Measurements from ENCODE around the gene COMT.
A peak's percentile ranks its signal among the peaks of the same experiment; 100 is the strongest.
"Not testable (repeated sequence)": the region's sequence is repeated elsewhere in the genome, so short reads cannot be mapped to it uniquely, and the experiment has no call there.

The COMT gene

GRCh38 chr22:19909350-19910179, 32.0 kb upstream of the COMT start:
- DNase-seq (ENCODE audit: low spot score): peak; percentile 90

- DNase-seq (ENCODE audit: low spot score): no peak
Observed at GRCh38 chr22:19910180-19910744, 31.3 kb upstream of the COMT start.

DNA sequence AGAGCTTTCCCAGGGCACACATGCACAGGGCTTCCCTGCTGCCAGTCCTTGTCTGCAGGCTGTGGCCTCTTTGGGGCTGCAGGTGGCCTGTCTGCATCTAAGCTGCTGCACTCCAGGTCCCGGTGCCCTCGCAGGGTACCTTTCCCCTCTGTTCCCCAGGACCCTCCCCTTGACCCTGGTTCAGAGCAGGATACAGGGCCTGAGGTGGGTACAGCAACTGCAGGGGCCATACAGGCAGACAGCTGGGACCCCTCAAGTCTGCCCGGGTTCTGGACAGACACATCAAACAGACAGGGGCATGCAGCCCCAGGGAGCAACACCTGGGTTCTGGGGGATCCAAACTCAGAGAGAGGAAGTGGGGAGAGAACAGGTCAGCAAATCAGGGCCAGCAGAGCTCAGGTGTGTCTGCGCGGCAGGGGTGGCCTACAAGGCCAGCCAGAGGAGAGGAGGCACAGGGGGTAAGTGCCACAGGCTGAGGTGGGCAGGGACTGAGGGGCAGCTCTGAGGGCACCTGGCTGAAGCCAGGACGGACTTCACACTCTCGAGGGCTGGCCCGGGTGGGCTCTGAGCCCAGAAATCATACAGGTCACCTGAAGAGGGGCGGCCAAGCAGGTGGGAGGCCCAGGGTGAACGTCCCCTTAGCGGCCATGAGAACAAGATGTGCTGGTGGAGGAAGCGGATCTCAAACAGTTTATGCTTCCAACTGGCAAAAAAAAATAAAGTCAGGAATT, 29.9 kb upstream of the COMT start:
- no peak for DNase-seq (ENCODE audit: low spot score)

DNA sequence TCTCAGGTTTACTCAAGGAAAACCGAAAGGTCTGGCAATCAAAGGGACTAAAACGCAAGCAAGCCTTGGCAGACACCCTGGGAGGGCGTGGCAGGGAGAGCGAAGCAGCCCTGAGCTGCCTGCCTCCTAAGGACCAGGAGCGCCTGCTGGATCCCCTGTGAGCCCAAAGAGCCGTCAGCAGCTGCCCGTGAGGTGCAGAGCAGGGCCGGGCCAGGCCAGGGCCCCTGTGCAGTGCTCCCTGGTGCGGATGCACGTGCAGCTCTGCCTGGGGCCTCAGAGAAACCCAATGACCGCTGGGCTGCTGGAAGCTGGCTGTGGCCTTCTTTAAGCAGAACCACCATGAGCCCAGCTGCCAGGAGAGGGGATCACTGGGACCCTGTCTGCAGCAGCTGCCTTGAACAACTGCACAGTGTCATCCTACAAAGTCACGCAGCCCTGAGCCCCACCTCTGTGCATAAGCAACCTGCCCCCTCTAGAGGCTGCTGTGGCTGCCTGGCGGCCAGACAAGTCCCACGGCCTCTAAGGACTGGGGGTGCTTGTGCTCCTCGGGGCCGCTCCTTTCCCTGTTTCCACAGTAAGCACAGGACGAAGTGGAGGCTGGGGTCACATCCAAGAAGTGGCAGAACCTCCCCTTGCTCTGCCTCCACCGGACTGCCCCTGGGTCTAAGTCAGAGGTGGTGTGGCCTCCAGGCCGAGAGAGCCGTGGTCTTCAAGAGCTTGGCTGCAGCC, 29.1 kb upstream of the COMT start:
- DNase-seq (ENCODE audit: low spot score): no peak

- no peak for DNase-seq (ENCODE audit: low spot score)
Observed at GRCh38 chr22:19913337-19913936, 28.1 kb upstream of the COMT start.

DNA sequence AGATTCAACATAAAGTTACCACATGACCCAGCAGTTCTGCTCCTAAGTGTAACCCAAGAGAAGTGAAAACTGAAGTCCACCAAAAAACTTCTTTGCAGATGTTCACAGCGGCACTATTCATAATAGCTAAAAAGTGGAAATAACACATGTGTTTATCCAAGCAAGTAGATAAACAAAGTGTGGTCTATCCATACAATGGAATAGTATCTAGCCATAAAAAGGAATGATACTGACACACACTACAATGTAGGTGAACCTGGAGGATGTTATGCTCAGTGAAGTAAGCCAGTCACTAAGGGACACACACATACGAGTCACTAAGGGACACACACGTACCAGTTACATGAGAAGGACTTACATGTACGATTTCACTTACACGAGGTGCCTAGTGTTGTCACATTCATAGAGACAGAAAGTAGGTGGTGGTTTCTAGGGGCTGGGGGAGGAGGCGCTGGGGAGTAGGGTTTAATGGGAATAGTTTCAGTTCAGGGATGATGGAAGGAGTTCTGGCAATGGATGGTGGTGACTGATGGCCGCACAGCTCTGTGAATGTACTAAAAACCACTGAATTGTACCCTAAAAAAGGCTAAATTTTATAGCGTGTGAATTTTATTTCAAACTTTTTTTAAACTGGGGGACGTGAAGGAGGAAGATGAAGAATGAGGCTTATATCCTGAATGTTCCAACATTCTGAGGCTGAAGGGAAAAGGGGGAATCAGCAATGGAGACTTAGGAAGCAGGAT, 27.2 kb upstream of the COMT start:
- no peak for DNase-seq (ENCODE audit: low spot score)

- no peak for DNase-seq (ENCODE audit: low spot score)
Observed at GRCh38 chr22:19915287-19915954, 26.2 kb upstream of the COMT start.

- DNase-seq (ENCODE audit: low spot score): no peak
Observed at GRCh38 chr22:19916006-19916405, 25.6 kb upstream of the COMT start.

GRCh38 chr22:19916941-19917340, 24.6 kb upstream of the COMT start:
- DNase-seq (ENCODE audit: low spot score): no peak

GRCh38 chr22:19917389-19918138, 24.0 kb upstream of the COMT start:
- DNase-seq (ENCODE audit: low spot score): no peak

DNA sequence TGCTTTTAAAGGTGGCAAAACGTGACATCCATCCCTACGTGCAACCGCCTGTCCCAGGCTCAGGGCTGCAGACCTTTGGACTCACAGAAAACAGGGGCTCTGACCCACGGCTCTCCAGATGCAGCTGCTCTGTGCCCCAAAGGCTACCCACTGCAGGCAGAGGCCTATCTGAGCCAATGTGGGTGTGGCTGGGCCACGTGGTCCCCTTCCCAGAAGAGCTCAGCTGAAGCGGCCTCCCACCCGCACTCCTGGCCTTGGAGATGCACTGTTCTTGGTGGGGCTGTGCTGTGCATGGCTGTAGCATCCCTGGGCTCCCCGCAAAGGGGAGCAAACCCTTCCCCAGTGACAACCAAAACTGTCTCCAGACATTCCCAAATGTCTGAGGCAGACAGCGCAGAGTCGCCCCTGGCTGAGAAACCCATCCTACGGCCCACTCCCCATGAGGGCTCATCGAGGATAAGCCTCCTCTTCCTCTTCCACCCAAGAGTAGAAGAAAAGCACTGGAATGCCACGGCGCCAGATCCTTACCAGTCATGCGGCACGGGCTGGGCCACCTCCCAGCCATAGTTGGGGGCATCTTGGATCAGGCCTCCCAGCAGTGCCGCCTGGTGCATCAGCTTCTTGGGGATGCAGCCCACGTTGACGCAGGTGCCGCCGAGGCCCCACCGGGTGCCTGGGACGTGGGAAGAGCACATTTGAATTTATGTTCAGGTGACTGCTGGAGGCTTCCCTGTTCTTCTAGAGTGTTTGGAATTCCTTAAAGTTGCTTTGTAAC, 23.1 kb upstream of the COMT start:
- DNase-seq (ENCODE audit: low spot score): no peak

DNA sequence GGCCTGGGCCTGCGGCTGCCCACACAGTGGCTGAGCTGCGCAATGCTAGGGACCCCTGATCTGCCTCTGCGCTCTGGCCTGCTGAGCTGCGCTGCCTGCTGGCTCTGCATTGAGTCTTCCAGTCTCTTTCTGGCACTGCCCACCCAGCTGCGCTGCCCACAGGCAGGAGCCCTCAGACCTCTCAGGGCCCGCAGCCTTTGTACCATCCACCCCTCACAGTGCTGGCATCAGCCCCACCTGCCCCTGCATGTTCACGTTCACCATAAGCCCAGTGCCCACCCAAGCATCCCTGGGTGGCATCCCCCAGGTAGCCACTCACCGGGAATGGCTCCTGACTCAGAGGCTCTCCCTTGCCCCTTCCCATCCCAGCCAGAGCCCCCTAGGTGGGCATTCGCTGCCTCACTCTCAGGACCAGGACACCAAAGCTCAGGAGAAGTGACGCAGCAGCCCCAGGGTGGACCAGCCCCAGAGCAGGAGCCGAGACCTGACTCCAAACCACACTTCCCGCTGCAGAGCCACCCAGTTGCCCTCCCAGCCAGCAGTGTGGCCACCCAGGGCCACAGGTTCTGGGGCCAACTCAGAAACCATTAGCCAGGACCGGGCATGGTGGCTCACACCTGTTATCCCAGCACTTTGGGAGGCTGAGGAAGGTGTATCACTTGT, 21.7 kb upstream of the COMT start:
- DNase-seq (ENCODE audit: low spot score): no peak

DNA sequence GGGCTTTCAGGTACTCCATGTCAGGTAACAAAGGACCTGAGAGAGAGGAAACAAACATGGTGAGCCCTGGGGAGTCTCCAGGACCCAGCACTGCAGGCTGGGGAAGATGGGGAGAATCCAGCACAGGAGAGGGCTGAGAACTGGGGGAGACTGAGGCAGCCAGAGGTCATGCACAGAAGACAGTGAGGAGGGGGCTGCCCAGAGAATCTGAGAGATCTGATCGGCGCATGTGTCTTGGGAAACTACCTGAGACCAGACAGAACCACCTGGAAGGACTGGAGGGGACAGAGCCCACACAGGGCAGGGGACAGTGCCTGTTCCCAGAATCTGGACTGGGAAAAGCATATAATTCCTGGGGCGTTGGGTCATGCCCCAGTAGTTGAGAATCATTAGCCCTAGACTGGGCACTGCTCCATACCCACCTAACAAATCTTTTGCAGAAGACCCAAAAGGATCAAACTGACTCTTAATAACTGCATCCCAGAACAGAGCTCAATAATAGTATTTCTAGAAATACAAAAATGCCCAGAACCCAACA, 20.0 kb upstream of the COMT start:
- no peak for DNase-seq (ENCODE audit: low spot score)

DNA sequence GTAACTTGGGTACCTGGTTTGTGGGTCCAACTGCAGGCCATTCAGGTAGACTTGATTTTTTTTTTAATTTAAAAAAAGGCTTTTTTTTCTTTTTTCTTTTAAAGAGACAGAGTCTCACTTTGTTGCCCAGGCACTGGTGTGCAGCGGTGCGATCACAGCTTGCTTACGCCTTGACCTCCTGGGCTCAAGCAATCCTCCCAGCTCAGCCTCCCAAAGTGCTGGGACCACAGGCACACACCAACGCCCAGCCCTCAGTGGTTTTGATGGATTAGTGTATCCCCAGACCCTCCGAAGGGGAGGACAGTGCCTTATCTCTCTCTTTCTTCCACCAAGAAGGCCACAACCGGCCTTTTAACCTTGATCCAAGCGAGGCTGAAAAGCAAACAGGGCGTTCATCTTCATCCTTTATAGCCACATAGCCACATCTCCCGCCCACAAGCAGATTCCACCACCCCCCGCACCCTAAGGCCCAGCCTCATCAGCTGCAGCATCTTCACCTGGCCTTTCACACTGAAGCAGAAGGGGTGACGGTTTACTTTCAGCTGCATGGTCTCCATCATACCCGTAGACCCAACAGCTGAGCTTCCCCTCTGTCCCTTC, 17.6 kb upstream of the COMT start:
- no peak for DNase-seq (ENCODE audit: low spot score)

GRCh38 chr22:19926028-19926427, 15.5 kb upstream of the COMT start:
- DNase-seq (ENCODE audit: low spot score): not testable (repeated sequence)

DNA sequence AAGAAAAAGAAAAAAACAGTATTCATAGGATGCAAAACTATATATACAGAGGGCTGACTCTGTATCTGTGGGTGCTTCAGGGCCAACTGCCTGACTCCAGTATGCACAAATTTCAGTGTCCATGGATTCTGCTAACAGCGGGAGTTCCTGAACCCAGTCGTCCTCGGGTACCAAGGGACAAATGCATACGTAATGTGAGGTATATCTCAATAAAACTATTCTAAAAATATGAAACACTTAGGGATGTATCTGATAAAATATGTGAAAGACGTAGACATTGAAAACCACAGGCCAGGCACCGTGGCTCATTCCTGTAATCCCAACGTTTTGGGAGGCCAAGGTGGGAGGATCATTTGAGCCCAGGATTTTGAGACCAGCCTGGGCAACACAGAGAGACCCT, 13.9 kb upstream of the COMT start:
- DNase-seq (ENCODE audit: low spot score): no peak

- DNase-seq (ENCODE audit: low spot score): no peak
Observed at GRCh38 chr22:19928207-19928606, 13.4 kb upstream of the COMT start.
